HL-60 (cell line): ENCODE results near the gene LAMC3.

Source experiments
- CTCF ChIP-seq: IDR thresholded peaks from one replicate; pipeline ENCODE4 v1.5.1; 2011; ENCODE audit warnings: low read length, control low read depth, inconsistent platforms; ENCODE audit not compliant: insufficient read depth
- GABPA ChIP-seq: IDR thresholded peaks from 2 replicates; pipeline ENCODE4 v1.6.1; 2012; ENCODE audit warnings: low read depth
- POLR2AphosphoS5 ChIP-seq: IDR thresholded peaks from 2 replicates; pipeline ENCODE4 v1.6.1; 2012; ENCODE audit warnings: low read depth
- REST ChIP-seq: IDR thresholded peaks from 2 replicates; pipeline ENCODE4 v1.6.1; 2012; ENCODE audit warnings: low read depth; ENCODE audit not compliant: insufficient replicate concordance
- SPI1 ChIP-seq: IDR thresholded peaks from 2 replicates; pipeline ENCODE4 v1.6.1; 2012; ENCODE audit warnings: low read depth, mild to moderate bottlenecking, borderline replicate concordance

- no peak for TF ChIP-seq CTCF
- TF ChIP-seq POLR2AphosphoS5, result no peak
- no peak for TF ChIP-seq GABPA
- TF ChIP-seq REST, result no peak
- no peak for TF ChIP-seq SPI1
These were observed 42.9 kb downstream of the LAMC3 start for GRCh38 chr9:131051592-131052517.
